ENCODE data around the gene MAP3K6. TPM values are rescaled to one million over a fixed set of nuclear protein-coding genes. Genes with fewer than 3 reads are reported as not detected.

The MAP3K6 gene
- total RNA-seq, 2 experiments from 2014 or later, result 5.0 to 6.0 TPM

Other genes with a start within 250 kb of the MAP3K6 start
- 10 to 100 TPM; 23.9 to 24.2 TPM for gene SLC9A1, start 211.8 kb downstream of the MAP3K6 start, total RNA-seq
- gene WDTC1, start 132.3 kb downstream of the MAP3K6 start, total RNA-seq, result 10 to 100 TPM; 19.1 to 20.1 TPM
- 10 to 100 TPM; 45.5 to 47.3 TPM for gene TMEM222, start 44.8 kb downstream of the MAP3K6 start, total RNA-seq
- 10 to 100 TPM; 16.0 to 20.0 TPM for gene SYTL1, start 24.9 kb downstream of the MAP3K6 start, total RNA-seq
- not detected for gene FCN3, start 7.9 kb upstream of the MAP3K6 start, total RNA-seq
- not detected for gene CD164L2, start 16.4 kb upstream of the MAP3K6 start, total RNA-seq
- 1 to 10 TPM; 3.6 to 4.1 TPM for gene GPR3, start 25.7 kb upstream of the MAP3K6 start, total RNA-seq
- 100 to 1,000 TPM; 106 to 110 TPM for gene WASF2, start 123.2 kb upstream of the MAP3K6 start, total RNA-seq
- 10 to 100 TPM; 11.2 to 13.2 TPM for gene AHDC1, start 237.2 kb upstream of the MAP3K6 start, total RNA-seq